Activated CD4-positive, alpha-beta T cell treated with anti-CD3 and anti-CD28 coated beads for 36 hours (primary cell): Measurements from ENCODE around the gene KDELR3. TPM values are rescaled to one million over a fixed set of nuclear protein-coding genes. Genes with fewer than 3 reads are reported as not detected.

Experiments used
- ATAC-seq: fragments of 200-7000 bp; cut with Tn5 transposase; one replicate; pipeline ENCODE4 v1.10.0; 2021; ENCODE audit warnings: mild to moderate bottlenecking, moderate library complexity
- CTCF ChIA-PET: fragments of 350-600 bp; sonication (Branson Sonifier 250); formaldehyde crosslinking; loops from one replicate; lab custom pipeline; 2021; ENCODE audit warnings: antibody characterized with exemption; lab: Charles Lee
- POLR2A ChIA-PET: fragments of 350-600 bp; sonication (Branson Sonifier 250); formaldehyde crosslinking; loops from one replicate; lab custom pipeline; 2021; ENCODE audit warnings: antibody characterized with exemption, inconsistent platforms; lab: Charles Lee
- DNase-seq: peaks from one replicate; pipeline ENCODE4 v3.0.0-alpha.2; 2020
- H3K27ac Mint-ChIP-seq: one replicate; pipeline ENCODE4 v1.8.0; 2021; ENCODE audit warnings: mixed read lengths
- H3K27me3 Mint-ChIP-seq: one replicate; pipeline ENCODE4 v1.8.0; 2021; ENCODE audit warnings: mixed read lengths
- H3K36me3 Mint-ChIP-seq: one replicate; pipeline ENCODE4 v1.8.0; 2021; ENCODE audit warnings: low read depth, mixed read lengths
- H3K4me1 Mint-ChIP-seq: one replicate; pipeline ENCODE4 v1.8.0; 2021; ENCODE audit warnings: mixed read lengths
- H3K4me3 Mint-ChIP-seq: one replicate; pipeline ENCODE4 v1.8.0; 2021; ENCODE audit warnings: mild to moderate bottlenecking, moderate library complexity, mixed read lengths
- H3K9me3 Mint-ChIP-seq: one replicate; pipeline ENCODE4 v1.8.0; 2021; ENCODE audit warnings: low read depth, mixed read lengths
- intact Hi-C, 2 experiments: fragments of 100-400 bp; cut with DNase I in 1 of 2; cut with micrococcal nuclease in 1 of 2; formaldehyde crosslinking; loops; one replicate each; pipeline versions ENCODE4 v1.14.2 to v1.15.1; 2022 to 2024; cut with DNase I, micrococcal nuclease
- total RNA-seq, 2 experiments: library from RNA; stranded (reverse); gene quantifications; one replicate each; pipeline ENCODE4 v1.2.3, GENCODE V29; 2021

The KDELR3 gene
- total RNA-seq, 2 experiments from 2014 or later: 0.84 to 1.1 TPM

GRCh38 chr22:38441620-38442287, 26.1 kb upstream of the KDELR3 start:
- intact Hi-C loops: no loop called here
- no peak for DNase-seq
- CTCF ChIA-PET: no interaction called here
- Mint-ChIP-seq H3K9me3 (no peaks in the 10 kb centered on the region), H3K4me1 (no peaks in the 10 kb centered on the region), H3K36me3 (no peaks in the 10 kb centered on the region), H3K27ac (no peak overlapping the region), H3K4me3 (no peak overlapping the region), H3K27me3 (peaks cover 2% of the 10 kb centered on the region)
- POLR2A ChIA-PET: no interaction called here
- ATAC-seq: no peak

GRCh38 chr22:38442967-38443627, 24.8 kb upstream of the KDELR3 start:
- Mint-ChIP-seq H3K36me3 (no peaks in the 10 kb centered on the region), H3K9me3 (no peaks in the 10 kb centered on the region), H3K4me3 (no peak overlapping the region), H3K27ac (no peak overlapping the region), H3K27me3 (peaks cover 2% of the 10 kb centered on the region), H3K4me1 (no peaks in the 10 kb centered on the region)
- CTCF ChIA-PET: interaction anchor here (0.5 kb wide), 1 partner anchor 64 kb away, joined by 3 read pairs; no protein-coding TSS in a partner anchor
- POLR2A ChIA-PET: no interaction called here
- no peak for DNase-seq
- ATAC-seq: no peak
- intact Hi-C loops: no loop called here

GRCh38 chr22:38443628-38444521, 24.0 kb upstream of the KDELR3 start:
- Mint-ChIP-seq H3K9me3 (no peaks in the 10 kb centered on the region), H3K4me1 (no peaks in the 10 kb centered on the region), H3K27ac (no peak overlapping the region), H3K4me3 (no peak overlapping the region), H3K27me3 (peaks cover 2% of the 10 kb centered on the region), H3K36me3 (no peaks in the 10 kb centered on the region)
- POLR2A ChIA-PET: no interaction called here
- DNase-seq (no peak), ATAC-seq (no peak)
- intact Hi-C loops: no loop called here
- CTCF ChIA-PET: interaction anchor here (1.6 kb wide), 1 partner anchor 31 kb away, joined by 4 read pairs; no protein-coding TSS in a partner anchor

- peaks cover 4% of the 10 kb centered on the region for H3K27me3 Mint-ChIP-seq
- H3K36me3 Mint-ChIP-seq: no peaks in the 10 kb centered on the region
- intact Hi-C loops: no loop called here
- DNase-seq (no peak), ATAC-seq (no peak)
- H3K4me1 Mint-ChIP-seq: no peaks in the 10 kb centered on the region
- ChIA-PET POLR2A (no interaction called here), CTCF (interaction anchor here (1.6 kb wide), 1 partner anchor 31 kb away, joined by 4 read pairs; no protein-coding TSS in a partner anchor)
- H3K4me3 Mint-ChIP-seq: no peak overlapping the region
- H3K9me3 Mint-ChIP-seq: no peaks in the 10 kb centered on the region
- no peak overlapping the region for H3K27ac Mint-ChIP-seq
These were observed 23.1 kb upstream of the KDELR3 start for GRCh38 chr22:38444783-38445182.

GRCh38 chr22:38446018-38446601, 21.8 kb upstream of the KDELR3 start:
- Mint-ChIP-seq H3K4me1 (no peaks in the 10 kb centered on the region), H3K4me3 (no peak overlapping the region), H3K27me3 (peaks cover 11% of the 10 kb centered on the region), H3K36me3 (no peaks in the 10 kb centered on the region), H3K27ac (no peak overlapping the region), H3K9me3 (no peaks in the 10 kb centered on the region)
- ATAC-seq (no peak), DNase-seq (no peak)
- POLR2A ChIA-PET: no interaction called here
- CTCF ChIA-PET: no interaction called here
- intact Hi-C loops: no loop called here

- Mint-ChIP-seq H3K9me3 (no peaks in the 10 kb centered on the region), H3K27me3 (peaks cover 23% of the 10 kb centered on the region), H3K4me1 (no peaks in the 10 kb centered on the region), H3K27ac (no peak overlapping the region), H3K36me3 (no peaks in the 10 kb centered on the region), H3K4me3 (no peak overlapping the region)
- ChIA-PET POLR2A (no interaction called here), CTCF (no interaction called here)
- DNase-seq: no peak
- no peak for ATAC-seq
- intact Hi-C loops: no loop called here
These were observed 18.8 kb upstream of the KDELR3 start for GRCh38 chr22:38448945-38449745.

- Mint-ChIP-seq H3K4me3 (no peak overlapping the region), H3K9me3 (no peaks in the 10 kb centered on the region), H3K36me3 (no peaks in the 10 kb centered on the region), H3K27me3 (peaks cover 27% of the 10 kb centered on the region), H3K27ac (no peak overlapping the region), H3K4me1 (peaks cover 4% of the 10 kb centered on the region)
- intact Hi-C loops: no loop called here
- ATAC-seq (no peak), DNase-seq (no peak)
- ChIA-PET POLR2A (no interaction called here), CTCF (no interaction called here)
These were observed 18.1 kb upstream of the KDELR3 start for GRCh38 chr22:38449776-38450175.

GRCh38 chr22:38450234-38450797, 17.6 kb upstream of the KDELR3 start:
- POLR2A ChIA-PET: no interaction called here
- DNase-seq (no peak), ATAC-seq (no peak)
- CTCF ChIA-PET: no interaction called here
- H3K27ac Mint-ChIP-seq: no peak overlapping the region
- H3K4me3 Mint-ChIP-seq: no peak overlapping the region
- peaks cover 4% of the 10 kb centered on the region for H3K4me1 Mint-ChIP-seq
- intact Hi-C loops: no loop called here
- no peaks in the 10 kb centered on the region for H3K9me3 Mint-ChIP-seq
- H3K27me3 Mint-ChIP-seq: peaks cover 26% of the 10 kb centered on the region
- H3K36me3 Mint-ChIP-seq: no peaks in the 10 kb centered on the region

GRCh38 chr22:38451404-38451803, 16.5 kb upstream of the KDELR3 start:
- peaks cover 27% of the 10 kb centered on the region for H3K27me3 Mint-ChIP-seq
- H3K36me3 Mint-ChIP-seq: no peaks in the 10 kb centered on the region
- ATAC-seq (no peak), DNase-seq (no peak)
- POLR2A ChIA-PET: no interaction called here
- intact Hi-C loops: no loop called here
- peaks cover 6% of the 10 kb centered on the region for H3K4me1 Mint-ChIP-seq
- H3K4me3 Mint-ChIP-seq: no peak overlapping the region
- CTCF ChIA-PET: no interaction called here
- no peak overlapping the region for H3K27ac Mint-ChIP-seq
- no peaks in the 10 kb centered on the region for H3K9me3 Mint-ChIP-seq

GRCh38 chr22:38451864-38452263, 16.0 kb upstream of the KDELR3 start:
- ChIA-PET POLR2A (no interaction called here), CTCF (no interaction called here)
- H3K27ac Mint-ChIP-seq: no peak overlapping the region
- ATAC-seq: no peak
- intact Hi-C loops: no loop called here
- no peaks in the 10 kb centered on the region for H3K36me3 Mint-ChIP-seq
- peaks cover 10% of the 10 kb centered on the region for H3K4me1 Mint-ChIP-seq
- no peak overlapping the region for H3K4me3 Mint-ChIP-seq
- H3K9me3 Mint-ChIP-seq: no peaks in the 10 kb centered on the region
- no peak for DNase-seq
- peaks cover 32% of the 10 kb centered on the region for H3K27me3 Mint-ChIP-seq
